ENCODE measurements around the gene HSBP1L1. TPM values are rescaled to one million over a fixed set of nuclear protein-coding genes. Genes with fewer than 3 reads are reported as not detected.

HSBP1L1 gene
- total and polyA plus RNA-seq, 2 donors (not counting 3 experiments of a cell fraction or from before 2014, with no cell fraction given) = 5.2 to 7.1 TPM

DNA sequence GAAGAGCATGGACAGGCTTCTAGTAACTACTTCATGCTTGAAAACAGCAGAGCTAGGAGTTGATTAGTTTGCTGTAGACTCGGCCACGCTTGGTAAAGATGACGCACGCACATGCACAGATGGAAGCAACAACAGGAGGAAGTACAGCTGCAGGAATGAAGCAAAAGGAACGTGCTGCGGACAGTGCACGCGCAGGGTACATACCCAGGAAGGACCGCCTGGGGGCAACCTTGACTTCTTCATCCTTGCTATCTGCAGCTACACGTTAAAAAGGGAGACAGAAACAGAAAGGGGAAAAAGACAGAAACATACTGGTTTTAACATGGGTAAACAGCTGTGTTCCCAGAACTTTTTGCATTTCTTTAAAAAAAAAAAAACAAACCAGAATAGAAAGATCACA, 30.7 kb upstream of the HSBP1L1 start:
- H3K9ac ChIP-seq (replicated peaks; ENCODE audit: extremely low read depth, insufficient read depth, low read length) = no peak overlapping the region
- peaks cover 0 to 15% of the 10 kb centered on the region in 2 experiments for H3K36me3 ChIP-seq (ENCODE audit: control insufficient read depth in 2 of 2, extremely low read depth in 1 of 2, insufficient read depth in 2 of 2, low read length in 2 of 2)
- H3K4me1 ChIP-seq (ENCODE audit: control insufficient read depth, extremely low read depth, insufficient read depth, low read length) = no peaks in the 10 kb centered on the region
- no peaks in the 10 kb centered on the region for H3K27me3 ChIP-seq (ENCODE audit: control insufficient read depth in 2 of 2, insufficient read depth in 2 of 2, low read length in 2 of 2)
- no peak overlapping the region for H3K4me2 ChIP-seq (ENCODE audit: insufficient read depth, low read length)
- ChIA-PET POLR2A (no interaction called here), CTCF (interaction anchor here (1.4 kb wide), 1 partner anchor 17 kb away, joined by 3 read pairs; no protein-coding TSS in a partner anchor)
- intact Hi-C loops (cut with micrococcal nuclease) (no loop called here), dilution Hi-C loops (cut with MboI; ENCODE audit: extremely low pct_ligation_motif_present, low sequenced_read_pairs) (no loop called here)
- no peak overlapping the region for H2AFZ ChIP-seq (ENCODE audit: low read depth, low read length)
- H3K79me2 ChIP-seq (ENCODE audit: control insufficient read depth, insufficient read depth, low read length) = peaks cover 34% of the 10 kb centered on the region
- peaks cover 2% of the 10 kb centered on the region for H3K9me3 ChIP-seq (replicated peaks; ENCODE audit: control insufficient read depth, insufficient read depth, low read length)
- H3K27ac ChIP-seq (ENCODE audit: insufficient read depth, low read depth, low read length) = no peak overlapping the region
- TF ChIP-seq POLR2AphosphoS5 (IDR thresholded peaks at IDR 0.05; ENCODE audit: insufficient read depth, low read depth, low read length) = no peak
- TF ChIP-seq, protein P1, sequence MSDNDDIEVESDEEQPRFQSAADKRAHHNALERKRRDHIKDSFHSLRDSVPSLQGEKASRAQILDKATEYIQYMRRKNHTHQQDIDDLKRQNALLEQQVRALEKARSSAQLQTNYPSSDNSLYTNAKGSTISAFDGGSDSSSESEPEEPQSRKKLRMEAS (IDR thresholded peaks at IDR 0.05; ENCODE audit: insufficient read depth, insufficient read length) = no peak
- no peak for TF ChIP-seq FOS (IDR thresholded peaks at IDR 0.05; ENCODE audit: borderline replicate concordance, insufficient read depth, low read length)
- no peak for TF ChIP-seq MYC (IDR thresholded peaks at IDR 0.05; ENCODE audit: low read depth, low read length)
- no peak for TF ChIP-seq CTCF (IDR thresholded peaks at IDR 0.05; ENCODE audit: extremely low read depth in 1 of 2, insufficient read depth in 1 of 2, low read depth in 1 of 2, low read length in 2 of 2)
- no peak for TF ChIP-seq JUN (IDR thresholded peaks at IDR 0.05; ENCODE audit: borderline replicate concordance, insufficient read depth, insufficient read length, low read depth)
- no peak for TF ChIP-seq POLR2A (IDR thresholded peaks at IDR 0.05; ENCODE audit: low read depth, low read length)
- no peak for TF ChIP-seq GATA2 (IDR thresholded peaks at IDR 0.05; ENCODE audit: insufficient read depth, insufficient read length, low read depth, low read length)
- no peak for TF ChIP-seq EZH2 (IDR thresholded peaks at IDR 0.05; ENCODE audit: borderline replicate concordance, low read depth, low read length, severe bottlenecking)
- H3K4me3 ChIP-seq (replicated peaks in 1 of 3; ENCODE audit: insufficient read depth in 1 of 3, low read depth in 1 of 3, low read length in 3 of 3) = no peak overlapping the region
- H4K20me1 ChIP-seq (replicated peaks; ENCODE audit: control insufficient read depth, extremely low read depth, insufficient read depth, low read length) = no peaks in the 10 kb centered on the region
- no TSS peak for BruUV-seq (replicated peaks)
- no peak for DNase-seq (ENCODE audit: low read depth, low spot score)
- FAIRE-seq = no peak
- no peaks in the 10 kb centered on the region for H3K9me1 ChIP-seq (replicated peaks; ENCODE audit: control insufficient read depth, extremely low read depth, insufficient read depth, low read length)
